Lung (tissue), 12 donors: ENCODE data around the gene PGAM2. TPM values are rescaled to one million over a fixed set of nuclear protein-coding genes. Genes with fewer than 3 reads are reported as not detected.

ENCODE experiments used
- ATAC-seq: fragments of 200-7000 bp; cut with Tn5 transposase; one replicate; pipeline ENCODE4 v1.9.1; 2020; ENCODE audit warnings: moderate number of reproducible peaks; ENCODE audit not compliant: insufficient read depth, low FRiP score
- DNase-seq, 3 donors: peaks; one replicate each; pipeline ENCODE4 v3.0.0-alpha.2; 2013 to 2017
- H3K27ac ChIP-seq, 2 donors: one replicate each; pipeline ENCODE4 v1.5.1; 2013; ENCODE audit warnings: mild to moderate bottlenecking in 2 of 2, moderate library complexity in 2 of 2, control low read depth in 1 of 2, inconsistent platforms in 1 of 2, low read depth in 1 of 2, low read length in 1 of 2
- H3K27me3 ChIP-seq, 3 donors: one replicate each; pipeline ENCODE4 v1.5.1; 2013; ENCODE audit warnings: low read length in 2 of 3; ENCODE audit not compliant: control insufficient read depth in 3 of 3, insufficient read depth in 3 of 3
- H3K36me3 ChIP-seq, 4 donors: one replicate each; pipeline ENCODE4 v1.5.1; 2013; ENCODE audit warnings: low read length in 4 of 4, mild to moderate bottlenecking in 1 of 4, moderate library complexity in 1 of 4; ENCODE audit not compliant: control insufficient read depth in 4 of 4, insufficient read depth in 4 of 4
- H3K4me1 ChIP-seq, 5 donors: one replicate each; pipeline ENCODE4 v1.5.1; 2013; ENCODE audit warnings: low read length in 5 of 5, mild to moderate bottlenecking in 2 of 5, moderate library complexity in 1 of 5; ENCODE audit not compliant: control insufficient read depth in 5 of 5, insufficient read depth in 5 of 5
- H3K4me3 ChIP-seq: one replicate; pipeline ENCODE4 v1.5.1; 2013; ENCODE audit warnings: mild to moderate bottlenecking, control low read depth, moderate library complexity
- H3K9ac ChIP-seq, 2 donors: one replicate each; pipeline ENCODE4 v1.5.1; 2013; ENCODE audit warnings: low read length in 2 of 2, control low read depth in 1 of 2; ENCODE audit not compliant: insufficient read depth in 1 of 2
- H3K9me3 ChIP-seq, 4 donors: one replicate each; pipeline ENCODE4 v1.5.1; 2013; ENCODE audit warnings: low read length in 3 of 4, mild to moderate bottlenecking in 1 of 4, moderate library complexity in 1 of 4; ENCODE audit not compliant: control insufficient read depth in 4 of 4, insufficient read depth in 3 of 4
- CTCF ChIP-seq: IDR thresholded peaks from 2 replicates; pipeline ENCODE4 v1.5.1; 2012; ENCODE audit warnings: mild to moderate bottlenecking; ENCODE audit errors: control extremely low read depth, extremely low read depth
- WGBS, 2 donors: extraction: QIAGEN DNeasy Blood & Tissue Kit; methylation state at CpG; one replicate each; pipeline ENCODE4 v1.1.7; 2013; 5-methylcytosine and 5-hydroxymethylcytosine counted together
- polyA plus RNA-seq, 2 donors: library from polyadenylated mRNA; stranded (reverse); fragments of 200-250 nt; gene quantifications; one replicate each; pipeline ENCODE4 v1.2.1, GENCODE V29; 2013
- total RNA-seq, 2 donors: library from RNA; depleted of rRNA in 1 of 2; stranded (reverse); fragments of >200 nt in 1 of 2; gene quantifications; one replicate each; pipeline ENCODE4 v1.2.1, GENCODE V29; 2014 to 2021
- donor health status: control.
- donor health status: control.
- donor health status: Bipolar disorder and iron deficiency.
- donor health status: healthy.
- donor health status: DM: yes; HTN: yes; CAD: no.

The PGAM2 gene
- total and polyA plus RNA-seq, 4 donors = 0.63 to 0.85 (median 0.83) TPM; not detected in 1

DNA sequence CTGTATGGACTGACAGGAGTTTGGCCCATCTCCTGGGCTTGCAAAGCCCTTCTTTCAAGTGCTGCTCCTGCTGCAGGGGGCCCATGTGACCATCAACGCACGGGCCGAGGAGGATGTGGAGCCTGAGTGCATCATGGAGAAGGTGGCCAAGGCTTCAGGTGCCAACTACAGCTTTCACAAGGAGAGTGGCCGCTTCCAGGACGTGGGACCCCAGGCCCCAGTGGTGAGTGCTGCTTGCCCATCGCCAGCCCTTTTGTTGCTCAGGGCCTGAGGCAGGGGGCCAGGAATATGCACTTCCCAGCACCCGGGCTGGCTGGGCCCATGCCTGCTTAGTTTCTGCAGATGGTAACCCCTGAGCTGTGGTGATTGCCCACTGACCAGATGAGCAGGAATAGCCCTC, 8.7 kb downstream of the PGAM2 start:
- Histone ChIP-seq H3K9ac (no peak overlapping the region), H3K4me1 (peaks cover 0 to under 1% (median 0%) of the 10 kb centered on the region in 5 donors), H3K4me3 (no peak overlapping the region), H3K27ac (no peak overlapping the region), H3K36me3 (peaks cover 22 to 66% (median 52%) of the 10 kb centered on the region in 4 donors), H3K27me3 (no peaks in the 10 kb centered on the region), H3K9me3 (no peaks in the 10 kb centered on the region)
- WGBS, 2 donors = 92 to 99% methylated on average over 6 to 7 of the region's 7 CpGs
- ATAC-seq = no peak
- DNase-seq = no peak
- TF ChIP-seq CTCF = no peak

- Histone ChIP-seq H3K27me3 (no peaks in the 10 kb centered on the region), H3K9me3 (no peaks in the 10 kb centered on the region), H3K9ac (no peak overlapping the region), H3K27ac (no peak overlapping the region), H3K4me1 (peaks cover 0 to 5% (median 0%) of the 10 kb centered on the region in 5 donors), H3K4me3 (no peak overlapping the region), H3K36me3 (peaks cover 14 to 49% (median 36%) of the 10 kb centered on the region in 4 donors)
- 90 to 97% methylated on average over 12 of the region's 12 CpGs for WGBS, 2 donors
- no peak for ATAC-seq
- DNase-seq = no peak
- no peak for TF ChIP-seq CTCF
These were observed 12.5 kb downstream of the PGAM2 start for GRCh38 chr7:44052771-44053365.

DNA sequence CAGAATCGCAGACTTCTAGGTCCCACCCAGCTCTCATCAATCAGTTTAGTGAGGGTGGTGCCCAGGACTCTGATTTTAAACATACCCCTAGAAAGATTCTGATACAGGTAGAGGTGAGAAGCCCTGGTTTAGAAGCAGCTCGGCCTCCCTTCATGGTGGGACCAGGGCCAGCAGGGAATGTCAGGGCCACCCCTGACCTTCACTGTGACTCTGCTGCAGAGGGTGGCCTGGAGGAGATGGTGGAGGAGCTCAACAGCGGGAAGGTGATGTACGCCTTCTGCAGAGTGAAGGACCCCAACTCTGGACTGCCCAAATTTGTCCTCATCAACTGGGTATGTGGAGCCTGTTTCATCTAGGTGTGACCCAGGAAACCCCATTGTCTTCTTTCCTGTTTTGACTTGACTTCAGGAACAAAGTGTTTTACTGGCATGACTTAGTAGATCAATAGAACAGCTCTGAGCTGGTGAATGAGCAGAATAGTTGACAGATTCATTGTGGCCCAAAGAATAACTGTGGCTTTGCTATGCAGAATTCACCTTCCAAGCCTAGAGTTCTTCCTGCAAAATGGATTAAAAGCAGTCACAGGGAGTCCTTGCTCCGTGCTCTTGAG, 13.7 kb downstream of the PGAM2 start:
- H3K27me3 ChIP-seq = no peaks in the 10 kb centered on the region
- H3K4me1 ChIP-seq = peaks cover 0 to 5% (median 0%) of the 10 kb centered on the region in 5 donors
- H3K36me3 ChIP-seq = peaks cover 9 to 40% (median 27%) of the 10 kb centered on the region in 4 donors
- no peak for TF ChIP-seq CTCF
- H3K9ac ChIP-seq = no peak overlapping the region
- H3K9me3 ChIP-seq = no peaks in the 10 kb centered on the region
- WGBS, 2 donors = 85 to 90% methylated on average over 5 of the region's 5 CpGs
- DNase-seq (no peak), ATAC-seq (no peak)
- no peak overlapping the region for H3K4me3 ChIP-seq
- no peak overlapping the region for H3K27ac ChIP-seq
